Chondrocyte (in vitro differentiated cells): ENCODE results near the gene ARHGAP24. TPM values are rescaled to one million over a fixed set of nuclear protein-coding genes. Genes with fewer than 3 reads are reported as not detected.

Experiments used
- DNase-seq: peaks from one replicate; pipeline ENCODE4 v3.0.0; 2021; ENCODE audit warnings: mixed read lengths, low spot score
- H3K27ac Mint-ChIP-seq: one replicate; pipeline ENCODE4 v1.8.0; 2021; ENCODE audit warnings: mild to moderate bottlenecking, moderate library complexity, mixed read lengths; ENCODE audit not compliant: unreplicated experiment
- H3K27me3 Mint-ChIP-seq: 2 replicates; pipeline ENCODE4 v1.8.0; 2021; ENCODE audit warnings: low read depth, mixed read lengths
- H3K36me3 Mint-ChIP-seq: 2 replicates; pipeline ENCODE4 v1.8.0; 2021; ENCODE audit warnings: low read depth, mixed read lengths
- H3K4me1 Mint-ChIP-seq: 2 replicates; pipeline ENCODE4 v1.8.0; 2021; ENCODE audit warnings: low read depth, mild to moderate bottlenecking, mixed read lengths
- H3K4me3 Mint-ChIP-seq: one replicate; pipeline ENCODE4 v1.8.0; 2021; ENCODE audit warnings: mild to moderate bottlenecking, moderate library complexity, mixed read lengths; ENCODE audit not compliant: unreplicated experiment
- H3K9me3 Mint-ChIP-seq: 2 replicates; pipeline ENCODE4 v1.8.0; 2021; ENCODE audit warnings: low read depth, mixed read lengths
- CTCF ChIP-seq: fragments of 200-600 bp; sonication (generic); IDR thresholded peaks from 2 replicates; pipeline ENCODE4 v1.5.0; 2021; ENCODE audit warnings: antibody characterized with exemption, mild to moderate bottlenecking, moderate library complexity
- total RNA-seq: library from RNA; stranded (reverse); gene quantifications from 3 replicates; pipeline ENCODE4 v1.2.1, GENCODE V29; 2021

The ARHGAP24 gene
- total RNA-seq, 1 donor from 2014 or later, result 22.0 TPM

- no peak for DNase-seq
- H3K4me1 Mint-ChIP-seq, result no peaks in the 10 kb centered on the region
- H3K9me3 Mint-ChIP-seq, result no peaks in the 10 kb centered on the region
- H3K27ac Mint-ChIP-seq, result no peak overlapping the region
- H3K4me3 Mint-ChIP-seq, result no peak overlapping the region
- H3K36me3 Mint-ChIP-seq, result no peaks in the 10 kb centered on the region
- H3K27me3 Mint-ChIP-seq, result no peaks in the 10 kb centered on the region
- TF ChIP-seq CTCF, result no peak
Measured at GRCh38 chr4:85769009-85769408, 294.1 kb downstream of the ARHGAP24 start.

DNA sequence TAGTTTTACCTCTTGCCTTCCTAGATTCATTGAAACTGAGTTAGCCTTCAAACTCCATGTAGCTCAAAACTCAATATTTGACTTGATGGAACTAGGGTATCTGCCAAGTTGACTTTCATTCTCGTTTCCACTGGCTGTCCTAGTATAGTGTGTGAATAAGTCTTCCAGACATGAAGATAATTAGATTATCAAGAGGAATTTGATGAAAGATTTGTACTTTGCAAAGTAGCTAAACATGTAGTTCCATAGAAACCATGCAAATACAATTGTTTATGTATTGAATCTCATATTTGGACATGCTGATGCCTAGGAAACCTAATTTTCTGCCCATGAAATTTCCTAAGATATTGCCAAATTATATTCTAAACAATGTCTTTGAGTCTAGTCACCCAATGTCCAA is 297.5 kb downstream of the ARHGAP24 start:
- no peak overlapping the region for H3K4me3 Mint-ChIP-seq
- no peaks in the 10 kb centered on the region for H3K27me3 Mint-ChIP-seq
- H3K27ac Mint-ChIP-seq, result no peak overlapping the region
- H3K36me3 Mint-ChIP-seq, result no peaks in the 10 kb centered on the region
- no peak for DNase-seq
- H3K9me3 Mint-ChIP-seq, result no peaks in the 10 kb centered on the region
- no peak for TF ChIP-seq CTCF
- peaks cover 14% of the 10 kb centered on the region for H3K4me1 Mint-ChIP-seq

DNA sequence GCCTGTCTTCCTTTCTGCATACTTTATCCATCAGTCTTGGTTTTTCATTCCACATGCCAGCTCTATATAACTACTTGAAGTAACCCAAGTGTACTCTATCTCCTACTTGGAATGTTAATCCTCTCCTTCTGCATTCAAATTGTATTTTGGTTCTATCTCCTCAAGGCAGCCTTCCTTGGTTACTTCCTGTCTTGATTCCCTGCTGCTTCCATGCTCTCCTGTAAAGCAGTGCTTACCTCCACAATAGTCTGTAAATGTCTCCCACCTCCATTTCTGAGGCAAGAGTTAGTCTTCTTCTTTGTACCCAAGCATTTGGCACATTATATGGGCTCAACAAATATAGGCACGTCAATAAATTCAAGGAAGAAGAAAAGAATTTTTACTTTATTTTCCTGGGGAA is 298.4 kb downstream of the ARHGAP24 start:
- no peaks in the 10 kb centered on the region for H3K36me3 Mint-ChIP-seq
- no peak for TF ChIP-seq CTCF
- no peak overlapping the region for H3K4me3 Mint-ChIP-seq
- H3K9me3 Mint-ChIP-seq, result no peaks in the 10 kb centered on the region
- DNase-seq, result no peak
- H3K27me3 Mint-ChIP-seq, result no peaks in the 10 kb centered on the region
- no peak overlapping the region for H3K27ac Mint-ChIP-seq
- H3K4me1 Mint-ChIP-seq, result peaks cover 18% of the 10 kb centered on the region

GRCh38 chr4:85774000-85774399 is 299.1 kb downstream of the ARHGAP24 start:
- Mint-ChIP-seq H3K4me1 (peaks cover 21% of the 10 kb centered on the region), H3K27ac (no peak overlapping the region), H3K36me3 (no peaks in the 10 kb centered on the region), H3K27me3 (no peaks in the 10 kb centered on the region), H3K4me3 (no peak overlapping the region), H3K9me3 (no peaks in the 10 kb centered on the region)
- DNase-seq, result no peak
- no peak for TF ChIP-seq CTCF

- Mint-ChIP-seq H3K27ac (no peak overlapping the region), H3K4me3 (no peak overlapping the region)
- TF ChIP-seq CTCF, result no peak
Measured at GRCh38 chr4:85774489-85774888, 299.5 kb downstream of the ARHGAP24 start.

More at GRCh38 chr4:85774489-85774888, 299.5 kb downstream of the ARHGAP24 start:
- Mint-ChIP-seq H3K27me3 (no peaks in the 10 kb centered on the region), H3K9me3 (no peaks in the 10 kb centered on the region), H3K4me1 (peaks cover 21% of the 10 kb centered on the region), H3K36me3 (no peaks in the 10 kb centered on the region)
- DNase-seq, result no peak
